WTC11 (cell line): ENCODE measurements around the gene NKAIN4. TPM values are rescaled to one million over a fixed set of nuclear protein-coding genes. Genes with fewer than 3 reads are reported as not detected.

ENCODE experiments used
- AR ChIP-seq: fragments of 250-450 bp; sonication (Bioruptor Pico); IDR thresholded peaks from 2 replicates; pipeline ENCODE4 v1.9.0; 2021; ENCODE audit warnings: mild to moderate bottlenecking
- ARID4B ChIP-seq: sonication (generic); formaldehyde crosslinking; IDR thresholded peaks from 2 replicates; pipeline ENCODE4 v1.8.0; 2023; ENCODE audit warnings: missing genetic modification reagents, mild to moderate bottlenecking, borderline replicate concordance
- ATF1 ChIP-seq: sonication (generic); formaldehyde crosslinking; IDR thresholded peaks from 2 replicates; pipeline ENCODE4 v1.8.1; 2023; ENCODE audit warnings: mild to moderate bottlenecking, moderate library complexity, missing genetic modification reagents
- ATF6 ChIP-seq: sonication (generic); formaldehyde crosslinking; IDR thresholded peaks from 2 replicates; pipeline ENCODE4 v1.8.1; 2023; ENCODE audit warnings: mild to moderate bottlenecking, missing genetic modification reagents
- E2F5 ChIP-seq: sonication (generic); formaldehyde crosslinking; IDR thresholded peaks from 2 replicates; pipeline ENCODE4 v1.8.1; 2022; ENCODE audit warnings: mild to moderate bottlenecking, moderate library complexity, missing genetic modification reagents
- ELF4 ChIP-seq: sonication (generic); formaldehyde crosslinking; IDR thresholded peaks from 2 replicates; pipeline ENCODE4 v1.8.1; 2022; ENCODE audit warnings: low read depth, mild to moderate bottlenecking, moderate library complexity, missing genetic modification reagents
- EMX1 ChIP-seq: fragments of 250-450 bp; sonication (Bioruptor Pico); IDR thresholded peaks from 2 replicates; pipeline ENCODE4 v1.8.0; 2021; ENCODE audit warnings: mild to moderate bottlenecking
- GABPB1 ChIP-seq: sonication (generic); formaldehyde crosslinking; IDR thresholded peaks from 2 replicates; pipeline ENCODE4 v1.8.1; 2023; ENCODE audit warnings: mild to moderate bottlenecking, missing genetic modification reagents
- IRF2 ChIP-seq: sonication (generic); formaldehyde crosslinking; IDR thresholded peaks from 2 replicates; pipeline ENCODE4 v1.8.0; 2022; ENCODE audit warnings: low read depth, missing genetic modification reagents, borderline replicate concordance
- NFE2L1 ChIP-seq: sonication (generic); formaldehyde crosslinking; IDR thresholded peaks from 2 replicates; pipeline ENCODE4 v1.8.1; 2023; ENCODE audit warnings: missing genetic modification reagents
- RELA ChIP-seq: sonication (generic); formaldehyde crosslinking; IDR thresholded peaks from 2 replicates; pipeline ENCODE4 v1.8.1; 2022; ENCODE audit warnings: missing genetic modification reagents, mild to moderate bottlenecking, borderline replicate concordance
- SMAD4 ChIP-seq: sonication (generic); formaldehyde crosslinking; IDR thresholded peaks from 2 replicates; pipeline ENCODE4 v1.8.0; 2022; ENCODE audit warnings: mild to moderate bottlenecking, missing genetic modification reagents
- TCF7 ChIP-seq: sonication (generic); formaldehyde crosslinking; IDR thresholded peaks from 2 replicates; pipeline ENCODE4 v1.8.0; 2022; ENCODE audit warnings: mild to moderate bottlenecking, low read depth, missing genetic modification reagents, moderate library complexity
- USF1 ChIP-seq: sonication (generic); formaldehyde crosslinking; IDR thresholded peaks from 2 replicates; pipeline ENCODE4 v1.8.0; 2022; ENCODE audit warnings: mild to moderate bottlenecking, missing genetic modification reagents
- ZBTB21 ChIP-seq: sonication (generic); formaldehyde crosslinking; IDR thresholded peaks from 2 replicates; pipeline ENCODE4 v1.8.1; 2023; ENCODE audit warnings: mild to moderate bottlenecking, missing genetic modification reagents, borderline replicate concordance
- ZNF121 ChIP-seq: sonication (generic); formaldehyde crosslinking; IDR thresholded peaks from 2 replicates; pipeline ENCODE4 v1.8.0; 2023; ENCODE audit warnings: missing genetic modification reagents
- ZNF232 ChIP-seq: sonication (generic); formaldehyde crosslinking; IDR thresholded peaks from 2 replicates; pipeline ENCODE4 v1.8.0; 2022; ENCODE audit warnings: mild to moderate bottlenecking, missing genetic modification reagents
- ZNF317 ChIP-seq: sonication (generic); formaldehyde crosslinking; IDR thresholded peaks from 2 replicates; pipeline ENCODE4 v1.8.1; 2023; ENCODE audit warnings: low read depth, mild to moderate bottlenecking, moderate library complexity, missing genetic modification reagents, borderline replicate concordance
- ZNF396 ChIP-seq: fragments of 250-450 bp; sonication (Bioruptor Pico); IDR thresholded peaks from 2 replicates; pipeline ENCODE4 v1.8.0; 2021; ENCODE audit warnings: mild to moderate bottlenecking, moderate library complexity, borderline replicate concordance
- ZNF416 ChIP-seq: fragments of 250-450 bp; sonication (Bioruptor Pico); IDR thresholded peaks from 2 replicates; pipeline ENCODE4 v1.9.0; 2021; ENCODE audit warnings: mild to moderate bottlenecking, inconsistent platforms
- ZNF532 ChIP-seq: fragments of 250-450 bp; sonication (Bioruptor Pico); IDR thresholded peaks from 2 replicates; pipeline ENCODE4 v1.9.0; 2021; ENCODE audit warnings: mild to moderate bottlenecking, borderline replicate concordance
- total RNA-seq: library from RNA; stranded (reverse); gene quantifications from 3 replicates; pipeline ENCODE4 v1.2.3, GENCODE V29; 2021

The NKAIN4 gene
- total RNA-seq, 1 experiment from 2014 or later: 7.2 TPM

GRCh38 chr20:63272105-63273058 is 18.1 kb upstream of the NKAIN4 start, which contains the start of gene ARFGAP1 (continued):
- TF ChIP-seq E2F5 (CRISPR knock-in tag) (0 out of 2 replicates have a peak, but pooled peaks have one; percentile 35), ZNF416 (no peak), ZBTB21 (CRISPR knock-in tag) (no peak), RELA (no peak), ATF1 (no peak), NFE2L1 (CRISPR knock-in tag) (no peak), ZNF317 (no peak), TCF7 (no peak), ZNF121 (CRISPR knock-in tag) (no peak), ARID4B (CRISPR knock-in tag) (no peak), AR (CRISPR knock-in tag) (no peak), ZNF232 (CRISPR knock-in tag) (no peak), IRF2 (CRISPR knock-in tag) (no peak), ATF6 (CRISPR knock-in tag) (no peak), ZNF532 (CRISPR knock-in tag) (no peak), EMX1 (CRISPR knock-in tag) (no peak), ELF4 (CRISPR knock-in tag) (no peak), USF1 (no peak), ZNF396 (CRISPR knock-in tag) (no peak), SMAD4 (CRISPR knock-in tag) (no peak), GABPB1 (peak; percentile 74; the same call in 1 of the 2 replicates)
